Measurements from ENCODE around the gene FXYD4.
"Not testable (repeated sequence)": the region's sequence is repeated elsewhere in the genome, so short reads cannot be mapped to it uniquely, and the experiment has no call there.

DNA sequence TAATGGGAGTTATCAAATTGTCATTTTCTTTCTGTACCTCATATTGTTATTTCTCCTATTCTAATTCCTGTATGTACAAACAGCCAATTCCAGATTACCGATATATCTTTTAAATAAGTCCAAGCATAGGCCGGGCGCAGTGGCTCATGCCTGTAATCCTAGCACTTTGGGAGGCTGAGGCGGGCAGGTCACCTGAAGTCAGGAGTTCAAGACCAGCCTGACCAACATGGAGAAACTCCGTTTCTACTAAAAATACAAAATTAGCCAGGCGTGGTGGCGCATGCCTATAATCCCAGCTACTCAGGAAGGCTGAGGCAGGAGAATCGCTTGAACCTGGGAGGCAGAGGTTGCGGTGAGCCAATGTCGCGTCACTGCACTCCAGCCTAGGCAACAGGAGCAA is 21.8 kb downstream of the FXYD4 start:
- TF ChIP-seq POLR2A, POLR2AphosphoS5 (IDR thresholded peaks at IDR 0.05): not testable (repeated sequence)
- TF ChIP-seq, protein P1, sequence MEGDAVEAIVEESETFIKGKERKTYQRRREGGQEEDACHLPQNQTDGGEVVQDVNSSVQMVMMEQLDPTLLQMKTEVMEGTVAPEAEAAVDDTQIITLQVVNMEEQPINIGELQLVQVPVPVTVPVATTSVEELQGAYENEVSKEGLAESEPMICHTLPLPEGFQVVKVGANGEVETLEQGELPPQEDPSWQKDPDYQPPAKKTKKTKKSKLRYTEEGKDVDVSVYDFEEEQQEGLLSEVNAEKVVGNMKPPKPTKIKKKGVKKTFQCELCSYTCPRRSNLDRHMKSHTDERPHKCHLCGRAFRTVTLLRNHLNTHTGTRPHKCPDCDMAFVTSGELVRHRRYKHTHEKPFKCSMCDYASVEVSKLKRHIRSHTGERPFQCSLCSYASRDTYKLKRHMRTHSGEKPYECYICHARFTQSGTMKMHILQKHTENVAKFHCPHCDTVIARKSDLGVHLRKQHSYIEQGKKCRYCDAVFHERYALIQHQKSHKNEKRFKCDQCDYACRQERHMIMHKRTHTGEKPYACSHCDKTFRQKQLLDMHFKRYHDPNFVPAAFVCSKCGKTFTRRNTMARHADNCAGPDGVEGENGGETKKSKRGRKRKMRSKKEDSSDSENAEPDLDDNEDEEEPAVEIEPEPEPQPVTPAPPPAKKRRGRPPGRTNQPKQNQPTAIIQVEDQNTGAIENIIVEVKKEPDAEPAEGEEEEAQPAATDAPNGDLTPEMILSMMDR (IDR thresholded peaks at IDR 0.05), result not testable (repeated sequence)

All from sigmoid colon (tissue), 4 donors.